HG03432 (cell line): ENCODE measurements around the gene BARD1.
A peak's percentile ranks its signal among the peaks of the same experiment; 100 is the strongest.
"Not testable (repeated sequence)": the region's sequence is repeated elsewhere in the genome, so short reads cannot be mapped to it uniquely, and the experiment has no call there.

Experiments
- ATAC-seq: cut with Tn5 transposase; IDR thresholded peaks from one replicate; pipeline ENCODE4 v1.9.1; 2021; ENCODE audit warnings: mild to moderate bottlenecking, moderate library complexity; ENCODE audit not compliant: unreplicated experiment

Gene BARD1

DNA sequence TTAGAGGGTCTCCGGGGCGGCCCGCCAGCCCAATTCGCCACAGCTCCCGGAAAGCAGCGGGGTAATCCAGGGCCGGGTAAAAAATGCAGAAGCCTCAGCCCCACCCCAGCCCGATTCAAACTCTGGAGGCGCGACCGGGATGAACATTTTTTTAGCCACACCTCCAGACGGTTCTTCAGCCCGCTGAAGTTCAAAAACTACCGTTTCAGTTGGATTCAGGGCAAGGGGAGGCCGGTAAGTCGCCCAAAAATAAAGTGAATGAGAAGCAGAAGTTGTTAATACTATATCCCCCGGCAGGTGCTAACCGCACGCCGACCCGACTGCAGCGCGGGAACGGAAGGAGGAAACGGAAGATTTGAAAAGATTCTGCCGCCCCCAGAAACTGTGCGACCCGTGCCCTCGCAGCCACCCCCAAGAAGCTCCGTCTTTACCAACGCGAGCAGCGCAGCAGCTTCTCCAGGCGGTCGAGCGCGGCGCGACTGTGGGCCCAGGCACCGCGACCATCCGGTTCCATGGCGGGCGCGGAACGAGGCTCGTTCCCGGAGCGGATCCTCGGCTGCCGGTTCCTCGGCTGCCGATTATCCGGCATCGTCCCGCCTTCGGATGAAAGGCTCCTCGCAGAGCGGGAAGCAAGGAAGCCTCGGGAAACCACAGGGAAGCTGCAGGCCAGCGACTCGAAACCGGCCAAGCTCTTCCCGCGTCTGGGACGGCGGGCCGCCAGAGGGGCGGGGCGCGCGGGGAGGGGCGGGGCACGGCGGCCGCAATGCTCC lies at the start of gene BARD1:
Gene BARD1, minus strand, starts transcription at position 703 of the 770 bp plus-strand sequence. Its CDS starts 114 bp downstream, at position 589.
- ATAC-seq, result peak; percentile 26

DNA sequence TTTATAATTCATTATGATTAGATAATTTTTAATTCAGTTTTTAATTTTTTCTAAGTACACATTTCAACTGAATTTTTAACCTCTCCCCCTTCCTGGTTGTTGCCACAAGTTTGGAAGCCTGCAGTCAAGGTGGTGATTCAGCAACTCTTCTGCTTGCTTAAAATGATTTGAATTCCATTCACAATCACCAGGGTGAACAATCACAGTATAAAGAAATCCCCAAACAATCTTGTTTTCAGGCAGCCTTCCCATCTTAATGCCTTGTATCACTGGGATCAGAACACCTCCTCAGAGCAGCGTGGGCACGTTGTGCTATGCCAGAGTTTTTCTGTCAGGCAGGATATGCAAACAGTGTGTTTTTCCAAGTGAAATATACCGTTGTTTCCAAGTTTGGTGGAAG lies 46.7 kb upstream of the BARD1 start:
- ATAC-seq, result no peak

DNA sequence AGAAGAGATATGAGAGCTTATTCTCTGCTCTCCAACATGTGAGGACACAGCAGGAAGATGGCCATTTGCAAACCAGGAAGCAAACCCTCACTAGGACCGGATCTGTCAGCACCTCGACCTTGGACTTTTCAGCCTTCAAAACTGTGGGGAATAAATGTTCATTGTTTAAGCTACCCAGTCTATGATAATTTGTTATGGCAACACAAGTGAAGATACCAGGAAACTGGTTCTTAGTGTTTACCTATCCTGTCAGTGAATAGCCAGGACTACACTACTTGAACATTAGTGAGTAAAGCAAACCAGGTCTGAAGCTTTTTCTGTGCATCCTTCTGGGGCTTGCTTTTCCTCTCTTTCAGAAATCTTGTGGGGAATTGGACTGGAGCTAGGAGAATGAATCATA lies 44.4 kb upstream of the BARD1 start:
- ATAC-seq, result no peak

DNA sequence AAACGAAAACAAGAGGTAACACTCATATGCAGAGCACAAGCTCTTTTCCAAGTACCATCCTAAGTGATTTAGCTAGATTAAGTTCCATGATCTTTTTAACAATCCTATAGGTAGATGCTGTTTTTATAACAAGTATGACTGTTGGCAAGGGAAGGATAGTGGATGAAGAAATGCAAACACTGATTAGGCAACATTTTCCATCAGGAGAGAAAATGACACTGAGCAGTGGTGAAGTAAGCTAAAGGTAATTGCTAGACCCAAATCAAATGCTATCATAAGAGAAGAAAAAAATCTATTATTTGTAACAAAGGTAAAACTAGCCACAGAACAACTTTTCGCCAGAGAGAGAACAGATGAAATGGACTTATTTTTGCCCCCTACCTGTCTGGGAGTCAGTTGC lies 34.3 kb upstream of the BARD1 start:
- ATAC-seq, result no peak

DNA sequence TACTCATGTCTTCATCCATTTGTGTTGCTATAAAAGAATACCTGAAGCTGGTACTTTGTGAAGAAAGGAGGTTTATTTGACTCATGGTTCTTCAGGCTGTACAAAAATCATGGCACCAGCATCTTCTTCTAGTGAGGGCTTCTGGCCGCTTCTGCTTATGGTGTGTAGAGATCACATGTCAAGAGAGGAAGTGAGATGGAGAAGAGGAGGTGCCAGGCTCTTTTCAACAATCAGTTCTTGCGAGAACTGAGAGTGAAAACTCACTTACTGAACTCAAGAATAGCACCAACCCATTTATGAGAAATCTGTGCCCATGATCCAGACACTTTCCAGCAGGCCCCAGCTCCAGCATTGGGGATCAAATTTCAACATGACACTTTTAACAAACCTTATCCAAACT lies 30.0 kb upstream of the BARD1 start:
- ATAC-seq, result peak; percentile 86

DNA sequence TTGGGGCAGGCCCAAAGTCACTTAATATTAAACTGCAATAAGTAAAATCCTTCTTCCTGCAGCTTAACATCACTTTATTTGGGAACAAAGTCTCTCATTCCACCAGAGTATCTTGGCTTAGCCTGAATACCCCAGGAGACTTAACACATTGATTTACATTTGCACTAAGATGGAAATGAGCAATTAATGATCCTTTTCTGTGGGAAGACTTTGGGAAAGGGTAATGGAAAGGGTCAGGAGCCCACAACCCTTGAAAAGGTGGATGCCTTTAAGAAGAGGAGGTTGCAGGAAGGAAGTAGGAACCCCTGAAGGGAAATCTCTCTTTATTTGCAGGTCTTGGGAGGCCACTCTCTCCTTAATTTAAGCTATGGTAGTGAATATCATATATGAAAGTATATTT lies 28.0 kb upstream of the BARD1 start:
- no peak for ATAC-seq

DNA sequence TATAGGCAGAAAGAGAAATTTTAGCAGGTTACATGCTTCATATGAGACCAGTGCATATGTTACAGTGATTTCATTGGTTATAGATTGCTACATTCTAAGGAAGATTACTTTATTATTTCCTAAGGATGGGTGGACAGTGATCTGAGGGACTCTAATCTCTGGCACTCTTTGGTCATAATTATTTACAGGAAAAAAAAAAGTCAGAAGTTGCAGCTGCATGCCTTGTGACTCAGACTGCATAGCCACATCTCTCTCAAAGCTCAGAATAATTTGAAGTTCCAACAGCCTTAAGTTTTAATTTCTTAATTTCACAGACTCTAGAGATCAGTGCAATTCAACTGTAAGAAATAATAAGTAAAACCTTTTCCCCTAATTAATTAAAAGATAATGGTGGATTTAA lies 27.1 kb upstream of the BARD1 start:
- ATAC-seq, result no peak

DNA sequence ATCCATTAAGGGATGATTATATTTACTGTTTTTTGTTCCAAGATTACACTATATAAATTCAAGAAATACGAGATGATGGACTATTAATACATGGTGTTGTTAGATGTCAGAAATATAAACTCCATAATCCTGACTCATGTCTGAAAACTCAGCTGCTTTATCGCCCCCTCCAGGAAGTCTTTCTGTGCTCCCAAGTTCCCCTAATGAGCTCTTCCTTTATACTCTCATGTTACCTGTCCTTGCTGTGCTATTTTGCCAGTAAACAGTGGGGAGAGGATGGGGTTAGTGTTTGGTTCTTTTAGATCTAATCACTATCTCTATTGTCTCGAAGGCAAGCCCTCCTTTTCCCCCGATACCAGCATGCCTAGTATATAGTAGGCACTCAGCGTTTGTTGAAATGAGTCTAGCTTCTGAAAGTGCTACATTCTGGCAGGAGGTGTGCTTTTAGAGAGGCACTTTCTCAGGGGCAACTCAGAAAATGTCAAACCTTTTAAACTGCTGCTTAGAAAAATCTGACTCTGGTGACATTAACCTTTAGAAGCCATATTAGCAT lies 21.4 kb upstream of the BARD1 start:
- ATAC-seq, result no peak

DNA sequence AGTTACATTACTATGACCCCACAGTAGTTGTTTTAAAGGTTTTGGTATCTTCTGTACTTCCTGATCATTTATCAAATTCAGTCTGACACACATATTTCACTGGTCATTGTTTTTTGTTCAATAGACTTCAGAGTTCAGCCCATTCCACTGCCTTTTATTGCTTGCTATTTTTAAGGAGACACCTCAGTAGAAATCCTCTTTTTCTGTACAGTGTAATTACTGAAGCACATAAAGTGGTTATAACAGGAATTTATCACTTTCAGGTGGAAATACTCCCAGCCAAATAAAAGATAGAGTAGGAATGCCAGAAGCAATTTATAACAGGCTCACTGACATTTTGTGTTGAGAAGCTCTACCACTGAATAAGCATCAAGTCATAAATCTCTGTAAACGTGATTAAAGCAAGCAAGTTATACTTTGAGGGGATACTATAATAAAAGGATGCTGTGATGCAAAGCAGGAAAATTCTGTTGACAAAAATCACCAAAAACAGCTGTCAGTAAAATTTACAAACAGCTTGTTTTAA lies 6.6 kb upstream of the BARD1 start:
- no peak for ATAC-seq

DNA sequence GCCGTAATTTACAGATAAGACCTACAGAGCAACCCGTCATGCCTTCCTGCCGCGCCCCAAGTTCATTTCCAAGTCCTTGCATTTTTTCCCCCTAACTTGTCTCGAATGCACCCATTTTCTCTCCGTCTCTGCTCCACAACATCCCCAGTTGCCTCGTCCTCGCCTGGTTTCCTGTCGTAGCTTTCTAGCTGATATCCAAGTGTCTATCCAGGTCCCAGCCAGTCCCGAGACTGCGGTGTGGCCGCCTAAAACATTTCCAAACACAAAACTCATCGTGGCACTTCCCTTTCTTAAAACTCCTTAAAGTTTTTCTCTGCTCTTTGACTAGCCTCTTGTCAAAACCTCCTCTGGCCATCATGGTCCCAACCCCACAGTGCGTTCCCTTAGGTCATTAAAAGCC lies 1.2 kb upstream of the BARD1 start:
- no peak for ATAC-seq

DNA sequence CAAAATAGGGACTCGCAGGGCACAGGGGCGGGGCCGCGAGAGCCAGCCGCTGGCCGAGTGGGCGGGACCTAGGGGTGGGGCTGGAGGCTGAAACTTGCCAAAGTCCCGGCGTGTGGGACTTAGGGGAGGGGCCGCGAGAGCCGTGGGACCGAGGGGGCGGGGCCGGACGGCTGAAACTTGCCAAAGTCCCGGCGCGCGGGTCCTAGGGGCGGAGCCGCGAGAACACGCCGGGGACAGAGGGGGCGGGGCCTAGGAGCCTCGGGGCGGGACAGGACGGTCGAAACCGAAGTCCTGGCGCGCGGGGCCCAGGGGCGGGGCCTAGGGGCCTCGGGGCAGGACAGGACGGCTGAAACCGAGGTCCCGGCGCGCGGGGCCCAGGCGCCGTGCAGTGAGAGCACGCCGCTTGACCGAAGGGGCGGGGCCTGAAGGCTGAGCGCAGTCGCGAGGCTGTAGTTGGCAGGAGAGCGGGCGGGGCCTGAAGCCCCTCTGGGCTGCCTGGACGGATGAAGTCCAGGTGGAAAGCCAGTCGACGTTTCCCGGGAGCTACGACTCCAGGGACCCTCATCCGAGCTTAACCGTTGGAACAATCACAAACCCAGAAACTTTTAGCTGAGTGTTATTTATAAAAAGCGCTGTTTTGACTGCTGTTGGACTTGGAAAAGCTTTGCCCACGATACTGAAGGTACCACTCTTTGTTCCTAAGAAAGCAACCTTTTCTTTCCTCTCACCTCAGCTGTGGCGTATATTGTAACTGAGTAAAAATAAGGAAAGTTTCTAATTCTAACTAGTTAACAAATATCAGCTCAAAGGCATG lies 475 bp upstream of the BARD1 start:
- peak; percentile 86 for ATAC-seq

DNA sequence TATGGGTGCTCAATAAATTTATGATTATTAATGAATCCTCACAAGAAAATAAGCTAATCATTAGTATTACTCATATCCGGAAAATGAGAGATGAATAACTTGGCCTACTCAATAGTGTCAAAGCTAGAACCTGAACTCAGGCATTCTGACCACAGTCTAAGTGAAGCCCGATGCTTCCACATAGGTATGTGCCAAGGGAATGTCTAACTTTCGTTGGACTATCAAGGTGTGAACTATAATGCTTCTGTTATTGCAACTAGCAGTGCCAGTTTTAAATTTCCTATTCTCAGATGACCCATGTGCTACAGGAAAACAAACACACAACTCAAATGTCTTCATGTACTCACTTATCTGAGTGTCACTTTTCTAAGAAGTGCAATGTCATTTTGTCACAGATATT lies 1.8 kb downstream of the BARD1 start:
- ATAC-seq, result no peak

DNA sequence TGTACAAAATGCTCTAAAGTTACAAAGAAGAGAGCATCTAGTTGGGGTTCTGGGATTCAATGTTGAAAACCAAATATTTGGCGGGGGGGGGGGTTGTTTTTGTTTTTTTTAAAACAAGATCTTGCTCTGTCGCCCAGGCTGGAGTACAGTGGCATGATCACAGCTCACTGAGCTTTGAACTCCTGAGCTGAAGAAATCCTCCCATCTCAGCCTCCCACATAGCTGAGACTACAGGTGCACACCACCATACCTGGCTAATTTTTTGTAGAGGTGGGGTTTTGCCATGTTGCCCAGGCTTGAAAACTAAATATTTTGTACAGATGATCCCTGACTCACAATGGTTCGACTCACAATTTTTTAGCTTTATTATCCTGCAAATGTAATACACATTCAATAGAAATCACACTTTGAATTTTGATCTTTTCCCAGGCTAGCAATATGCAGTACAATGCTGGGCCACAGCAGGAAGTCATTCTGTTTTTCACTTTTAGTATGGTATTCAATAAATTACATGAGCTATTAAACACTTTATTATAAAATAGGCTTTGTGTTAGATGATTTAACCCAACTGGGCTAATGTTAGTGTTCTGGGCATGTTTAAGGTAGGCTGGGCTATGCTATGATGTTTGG lies 7.6 kb downstream of the BARD1 start:
- ATAC-seq, result no peak

DNA sequence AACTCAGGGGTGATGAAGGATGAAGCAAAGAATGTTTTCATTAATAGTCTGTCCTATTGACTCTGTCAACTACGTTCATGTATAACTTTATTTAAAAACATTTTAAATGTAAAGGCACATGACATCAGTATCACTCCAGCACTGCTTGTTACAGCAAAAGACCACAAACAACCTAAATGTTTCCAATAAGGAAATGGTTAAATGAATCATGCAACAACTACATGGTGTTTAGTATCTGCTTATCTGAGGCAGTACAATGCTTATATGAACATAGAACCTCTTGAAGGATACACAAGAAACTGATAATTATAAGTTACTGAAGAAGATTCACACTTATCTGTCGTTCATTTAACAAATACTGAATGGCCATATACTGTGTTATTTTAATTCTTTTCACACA lies 8.4 kb downstream of the BARD1 start:
- no peak for ATAC-seq

DNA sequence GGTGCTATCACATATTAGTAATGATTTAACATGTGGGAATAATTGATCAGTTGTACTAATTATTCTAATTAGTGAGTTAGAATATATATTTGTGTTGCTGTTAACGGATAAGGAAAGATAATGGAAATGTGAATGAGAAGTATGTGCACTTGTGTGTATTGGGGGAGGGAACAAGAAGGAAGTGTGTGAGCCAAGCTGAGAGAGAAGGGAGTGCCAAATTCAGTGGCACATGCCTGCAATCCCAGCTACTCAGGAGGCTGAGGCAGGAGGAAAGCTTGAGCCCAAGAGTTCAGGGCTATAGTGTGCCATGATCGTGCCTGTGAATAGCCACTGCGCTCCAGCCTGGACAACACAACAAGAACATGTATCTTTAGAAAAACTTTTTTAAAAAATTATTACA lies 9.3 kb downstream of the BARD1 start:
- ATAC-seq, result no peak

DNA sequence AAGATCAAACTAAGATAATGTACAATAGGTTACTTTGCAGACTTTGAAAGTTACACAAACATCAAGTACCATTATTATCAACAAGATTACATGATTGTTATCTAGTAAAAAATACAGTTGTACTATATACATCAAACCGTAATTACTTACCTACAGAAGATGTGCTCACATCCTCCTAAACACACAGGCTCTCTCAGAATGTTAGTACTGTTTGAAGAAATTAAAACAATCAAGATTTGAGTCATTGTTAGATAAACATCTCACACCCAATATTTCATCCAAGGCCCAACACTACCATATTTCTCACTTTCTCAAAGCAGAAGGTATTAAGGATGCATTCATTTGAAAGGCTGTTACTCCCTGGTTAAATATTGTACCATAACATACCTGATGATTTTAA lies 12.6 kb downstream of the BARD1 start:
- no peak for ATAC-seq

DNA sequence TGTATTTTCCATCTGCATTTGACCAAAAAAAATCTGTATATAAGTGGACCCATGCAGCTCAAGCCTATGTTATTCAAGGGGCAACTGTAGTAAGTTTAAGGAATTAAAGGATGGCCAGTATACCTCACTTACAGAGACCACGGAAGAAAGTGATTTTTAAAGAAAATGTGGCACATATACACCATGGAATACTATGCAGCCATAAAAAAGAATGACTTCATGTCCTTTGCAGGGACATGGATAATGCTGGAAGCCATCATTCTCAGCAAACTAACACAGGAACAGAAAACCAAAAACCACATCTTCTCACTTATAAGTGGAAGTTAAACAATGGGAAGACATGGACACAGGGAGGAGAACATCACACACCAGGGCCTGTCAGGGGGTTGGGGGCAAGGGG lies 26.3 kb downstream of the BARD1 start:
- ATAC-seq, result not testable (repeated sequence)

DNA sequence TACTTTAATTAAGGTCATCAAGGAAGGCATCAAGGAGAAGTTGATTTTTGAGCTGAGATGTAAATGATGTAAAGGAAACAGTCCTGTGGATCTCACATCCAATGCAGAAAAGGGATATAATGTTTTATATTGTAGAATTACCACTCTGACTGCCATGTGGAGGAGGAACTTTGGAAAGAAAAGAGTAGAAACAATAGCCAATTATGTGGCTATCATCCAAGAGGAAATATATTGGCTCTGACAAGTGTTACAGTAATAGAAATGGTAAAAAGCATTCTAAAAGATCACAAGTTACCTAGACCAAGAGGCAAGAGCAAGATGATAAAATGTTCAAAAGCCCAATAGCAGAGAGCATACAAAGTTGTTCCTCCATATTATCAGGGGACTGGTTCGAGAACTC lies 26.8 kb downstream of the BARD1 start:
- no peak for ATAC-seq

DNA sequence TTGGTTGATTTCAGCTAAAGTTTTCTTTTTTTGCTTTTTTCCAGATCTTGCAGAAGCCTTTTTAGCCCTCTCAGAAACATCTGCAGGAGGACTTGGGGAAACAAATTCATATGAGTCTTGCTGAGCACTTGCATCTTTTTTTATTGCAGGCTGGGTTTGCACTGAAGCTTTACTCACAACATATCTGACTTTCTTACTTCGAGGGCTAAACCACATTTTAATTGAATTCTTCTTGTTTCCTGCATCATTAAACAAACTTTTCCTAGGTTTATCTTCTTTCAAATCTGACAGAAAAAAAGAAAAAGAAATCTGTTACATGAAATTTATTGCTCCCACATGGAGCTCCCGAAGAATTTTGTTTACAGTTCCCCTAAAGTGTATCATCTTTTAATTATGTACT lies 28.3 kb downstream of the BARD1 start:
- ATAC-seq, result no peak

DNA sequence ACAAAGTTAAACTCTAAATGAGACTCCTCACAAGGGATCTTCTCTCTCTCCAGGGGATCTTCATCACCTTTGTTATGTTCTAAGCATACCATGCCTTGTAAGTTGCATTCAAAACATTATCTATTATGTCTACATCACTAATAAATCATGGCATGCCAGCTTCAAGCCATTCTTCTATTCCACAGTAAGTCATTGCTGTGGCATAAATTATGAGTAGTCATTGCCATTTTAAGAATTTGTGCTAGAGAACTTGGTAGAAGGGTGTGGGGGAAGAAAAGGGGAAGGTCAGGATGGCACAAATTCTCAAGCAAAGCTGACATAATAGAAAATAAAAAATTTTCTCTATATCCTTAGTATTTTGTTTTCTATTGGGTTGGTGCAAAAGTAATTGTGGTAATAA lies 33.5 kb downstream of the BARD1 start:
- no peak for ATAC-seq

DNA sequence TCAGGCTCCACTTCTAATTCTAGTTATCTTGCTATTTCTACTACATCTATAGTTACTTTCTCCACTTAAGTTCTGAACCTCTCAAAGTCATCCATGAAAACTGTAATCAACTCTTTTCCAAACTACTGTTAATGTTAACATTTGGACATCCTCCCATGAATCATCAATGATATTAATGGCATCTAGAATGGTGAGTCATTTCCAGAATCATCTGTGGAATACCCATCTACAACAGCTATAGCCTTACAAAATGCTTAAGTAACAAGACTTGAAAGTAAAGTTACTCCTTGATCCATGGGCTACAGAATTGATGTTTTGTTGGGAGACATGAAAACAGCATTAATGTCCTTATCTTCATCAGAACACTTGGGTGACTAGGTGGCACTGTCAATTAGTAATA lies 35.4 kb downstream of the BARD1 start:
- no peak for ATAC-seq
